Urinary bladder (tissue), 4 donors: Measurements from ENCODE around the gene LCP1. TPM values are rescaled to one million over a fixed set of nuclear protein-coding genes. Genes with fewer than 3 reads are reported as not detected.
"Not testable (repeated sequence)": the region's sequence is repeated elsewhere in the genome, so short reads cannot be mapped to it uniquely, and the experiment has no call there.

Experiments used
- DNase-seq: peaks from one replicate; pipeline ENCODE4 v3.0.0-alpha.2; 2015; ENCODE audit errors: extremely low spot score
- H3K27ac ChIP-seq: one replicate; pipeline ENCODE4 v1.5.1; 2013; ENCODE audit warnings: low read depth, mild to moderate bottlenecking, moderate library complexity
- H3K36me3 ChIP-seq: one replicate; pipeline ENCODE4 v1.6.1; 2013; ENCODE audit warnings: mild to moderate bottlenecking, moderate library complexity; ENCODE audit not compliant: insufficient read depth
- H3K4me1 ChIP-seq: one replicate; pipeline ENCODE4 v1.6.1; 2013; ENCODE audit warnings: mild to moderate bottlenecking, moderate library complexity; ENCODE audit not compliant: insufficient read depth
- H3K4me3 ChIP-seq: one replicate; pipeline ENCODE4 v1.5.1; 2013; ENCODE audit warnings: low read depth, low read length
- WGBS: extraction: QIAGEN DNeasy Blood & Tissue Kit; methylation state at CpG from one replicate; pipeline ENCODE4 v1.1.7; 2013; 5-methylcytosine and 5-hydroxymethylcytosine counted together
- polyA plus RNA-seq: library from polyadenylated mRNA; stranded (reverse); fragments of 200-250 nt; gene quantifications from one replicate; pipeline ENCODE4 v1.2.3, GENCODE V29; 2013
- total RNA-seq: library from RNA; depleted of rRNA; stranded (reverse); fragments of >200 nt; gene quantifications from one replicate; pipeline ENCODE4 v1.2.3, GENCODE V29; 2014
- donor health status: healthy with polysubstance abuse.
- donor health status: healthy.

LCP1 gene
- total and polyA plus RNA-seq, 2 donors: 26.7 to 43.5 TPM

- WGBS: 83% methylated on average over 2 of the region's 2 CpGs
- Histone ChIP-seq H3K4me1 (no peaks in the 10 kb centered on the region), H3K36me3 (no peaks in the 10 kb centered on the region), H3K4me3 (no peak overlapping the region), H3K27ac (no peak overlapping the region)
- DNase-seq: no peak
Observed at GRCh38 chr13:46173656-46174055, 8.3 kb downstream of the LCP1 start.

GRCh38 chr13:46172531-46172991 lies 9.4 kb downstream of the LCP1 start:
- Histone ChIP-seq H3K4me1 (no peaks in the 10 kb centered on the region), H3K27ac (no peak overlapping the region), H3K36me3 (no peaks in the 10 kb centered on the region), H3K4me3 (no peak overlapping the region)
- WGBS: 82% methylated on average over 6 of the region's 6 CpGs
- no peak for DNase-seq

GRCh38 chr13:46171739-46172138 lies 10.2 kb downstream of the LCP1 start:
- no peaks in the 10 kb centered on the region for H3K4me1 ChIP-seq
- H3K4me3 ChIP-seq: no peak overlapping the region
- 95% methylated on average over 7 of the region's 7 CpGs for WGBS
- no peak for DNase-seq
- no peaks in the 10 kb centered on the region for H3K36me3 ChIP-seq
- no peak overlapping the region for H3K27ac ChIP-seq

GRCh38 chr13:46171217-46171616 lies 10.8 kb downstream of the LCP1 start:
- Histone ChIP-seq H3K27ac (no peak overlapping the region), H3K4me3 (no peak overlapping the region), H3K4me1 (no peaks in the 10 kb centered on the region), H3K36me3 (no peaks in the 10 kb centered on the region)
- WGBS: 73% methylated on average over 4 of the region's 4 CpGs
- DNase-seq: no peak

GRCh38 chr13:46170687-46171086 lies 11.3 kb downstream of the LCP1 start:
- H3K4me1 ChIP-seq: no peaks in the 10 kb centered on the region
- no peak overlapping the region for H3K27ac ChIP-seq
- DNase-seq: no peak
- 50% methylated on average over 3 of the region's 3 CpGs for WGBS
- H3K4me3 ChIP-seq: no peak overlapping the region
- no peaks in the 10 kb centered on the region for H3K36me3 ChIP-seq

- Histone ChIP-seq H3K36me3 (no peaks in the 10 kb centered on the region), H3K4me1 (no peaks in the 10 kb centered on the region), H3K27ac (no peak overlapping the region), H3K4me3 (no peak overlapping the region)
- 78% methylated on average over 7 of the region's 7 CpGs for WGBS
- DNase-seq: no peak
Observed at GRCh38 chr13:46170268-46170667, 11.7 kb downstream of the LCP1 start.

GRCh38 chr13:46169758-46170157 lies 12.2 kb downstream of the LCP1 start:
- Histone ChIP-seq H3K4me3 (no peak overlapping the region), H3K36me3 (no peaks in the 10 kb centered on the region), H3K4me1 (no peaks in the 10 kb centered on the region), H3K27ac (no peak overlapping the region)
- DNase-seq: no peak
- WGBS: 93% methylated on average over 2 of the region's 2 CpGs

GRCh38 chr13:46168783-46169182 lies 13.2 kb downstream of the LCP1 start:
- Histone ChIP-seq H3K4me1 (no peaks in the 10 kb centered on the region), H3K27ac (no peak overlapping the region), H3K36me3 (no peaks in the 10 kb centered on the region), H3K4me3 (no peak overlapping the region)
- WGBS: 21% methylated on average over 1 of the region's 1 CpG
- DNase-seq: no peak

GRCh38 chr13:46168341-46168740 lies 13.6 kb downstream of the LCP1 start:
- Histone ChIP-seq H3K4me3 (no peak overlapping the region), H3K27ac (no peak overlapping the region), H3K4me1 (no peaks in the 10 kb centered on the region), H3K36me3 (no peaks in the 10 kb centered on the region)
- peak; percentile 57 for DNase-seq
- WGBS: 16% methylated on average over 8 of the region's 8 CpGs

GRCh38 chr13:46166947-46167610 lies 14.9 kb downstream of the LCP1 start:
- 70% methylated on average over 3 of the region's 3 CpGs for WGBS
- Histone ChIP-seq H3K4me3 (no peak overlapping the region), H3K36me3 (no peaks in the 10 kb centered on the region), H3K4me1 (no peaks in the 10 kb centered on the region), H3K27ac (no peak overlapping the region)
- DNase-seq: no peak

- Histone ChIP-seq H3K36me3 (no peaks in the 10 kb centered on the region), H3K27ac (no peak overlapping the region), H3K4me3 (no peak overlapping the region), H3K4me1 (no peaks in the 10 kb centered on the region)
- no peak for DNase-seq
- WGBS: 69% methylated on average over 1 of the region's 1 CpG
Observed at GRCh38 chr13:46166224-46166584, 15.8 kb downstream of the LCP1 start.

GRCh38 chr13:46165485-46166223 lies 16.3 kb downstream of the LCP1 start:
- DNase-seq: no peak
- Histone ChIP-seq H3K27ac (no peak overlapping the region), H3K4me1 (no peaks in the 10 kb centered on the region), H3K36me3 (no peaks in the 10 kb centered on the region), H3K4me3 (no peak overlapping the region)
- 59% methylated on average over 5 of the region's 5 CpGs for WGBS

- Histone ChIP-seq H3K27ac (no peak overlapping the region), H3K4me3 (no peak overlapping the region), H3K36me3 (no peaks in the 10 kb centered on the region), H3K4me1 (no peaks in the 10 kb centered on the region)
- no peak for DNase-seq
Observed at GRCh38 chr13:46164661-46165060, 17.3 kb downstream of the LCP1 start.

GRCh38 chr13:46162741-46163140 lies 19.2 kb downstream of the LCP1 start:
- H3K4me1 ChIP-seq, H3K36me3 ChIP-seq, DNase-seq, H3K4me3 ChIP-seq, H3K27ac ChIP-seq: not testable (repeated sequence)
- WGBS: 94% methylated on average over 36 of the region's 36 CpGs
